Right lung (tissue), 5 donors: ENCODE measurements around the gene GCNT2. TPM values are rescaled to one million over a fixed set of nuclear protein-coding genes. Genes with fewer than 3 reads are reported as not detected.
"Not testable (repeated sequence)": the region's sequence is repeated elsewhere in the genome, so short reads cannot be mapped to it uniquely, and the experiment has no call there.

Source experiments
- DNase-seq, 2 donors: peaks; one replicate each; pipeline ENCODE4 v3.0.0-alpha.2; 2013
- polyA plus RNA-seq, 5 donors: library from polyadenylated mRNA; unstranded; fragments of 120-200 nt; gene quantifications; one replicate each; pipeline versions ENCODE4 v1.2.1 to v1.2.3, GENCODE V29; 2013; ENCODE audit warnings: inconsistent platforms in 1 of 5, low replicate concordance in 1 of 5; ENCODE audit not compliant: insufficient read length in 5 of 5, insufficient read depth in 1 of 5

GCNT2 gene
- polyA plus RNA-seq, 5 donors, result 10.2 to 20.5 (median 16.1) TPM

DNA sequence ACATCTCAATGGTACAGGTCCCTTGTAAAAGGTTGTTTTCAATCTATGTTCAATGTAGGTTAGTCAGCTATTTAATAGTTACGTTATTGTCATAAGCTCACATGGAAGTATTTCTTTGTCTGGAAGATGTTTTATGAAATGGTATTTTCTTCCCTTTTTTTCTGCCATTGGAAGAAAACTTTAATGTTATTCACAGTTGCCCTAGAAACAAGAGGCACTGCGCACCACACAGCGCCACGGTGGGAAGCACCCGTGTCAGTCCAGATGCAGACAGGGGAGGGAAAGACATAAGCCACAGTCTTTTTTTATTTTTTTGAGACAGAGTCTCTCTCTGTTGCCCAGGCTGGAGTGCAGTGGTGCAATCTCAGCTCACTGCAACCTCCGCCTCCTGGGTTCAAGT is 82.1 kb downstream of the GCNT2 start:
- no peak for DNase-seq

DNA sequence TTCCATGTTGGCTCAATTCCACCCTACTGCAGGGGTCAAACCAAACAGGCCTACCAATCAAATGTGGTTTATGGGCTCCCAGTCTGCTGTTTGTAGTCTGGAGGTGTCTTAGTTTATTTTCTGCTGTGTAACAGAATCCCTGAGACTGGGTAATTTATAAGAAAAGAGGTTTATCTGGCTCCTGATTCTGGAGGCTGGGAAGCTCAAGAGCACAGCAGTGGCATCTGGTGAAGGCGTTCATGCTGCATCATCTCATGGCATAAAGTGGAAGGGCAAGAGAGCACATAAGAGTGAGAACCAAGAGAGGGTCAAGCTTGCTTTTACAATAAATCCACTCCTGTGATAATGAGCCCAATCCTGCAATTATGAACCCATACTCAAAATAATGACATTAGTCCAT is 87.9 kb downstream of the GCNT2 start:
- DNase-seq, result no peak

DNA sequence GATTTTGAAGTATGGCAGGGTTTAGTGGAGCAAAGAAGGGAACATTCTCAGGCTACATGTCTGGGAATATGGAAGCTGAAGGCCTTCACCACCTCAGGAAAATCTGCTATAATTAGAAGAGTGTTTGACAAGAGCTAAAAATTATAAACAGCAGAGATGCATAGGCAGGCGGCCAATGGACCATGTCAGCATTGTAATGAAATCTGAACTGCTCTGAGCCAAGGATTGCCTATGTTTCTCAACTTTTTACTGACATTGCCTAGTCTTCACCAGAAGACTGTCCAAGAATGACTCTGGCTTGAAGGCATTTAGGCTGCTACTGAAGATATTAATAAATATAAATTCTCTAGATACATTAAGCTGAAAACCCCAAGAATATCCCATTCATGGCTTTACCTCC is 89.1 kb downstream of the GCNT2 start:
- DNase-seq, result peak in 1 of 2 donors; percentile 23

DNA sequence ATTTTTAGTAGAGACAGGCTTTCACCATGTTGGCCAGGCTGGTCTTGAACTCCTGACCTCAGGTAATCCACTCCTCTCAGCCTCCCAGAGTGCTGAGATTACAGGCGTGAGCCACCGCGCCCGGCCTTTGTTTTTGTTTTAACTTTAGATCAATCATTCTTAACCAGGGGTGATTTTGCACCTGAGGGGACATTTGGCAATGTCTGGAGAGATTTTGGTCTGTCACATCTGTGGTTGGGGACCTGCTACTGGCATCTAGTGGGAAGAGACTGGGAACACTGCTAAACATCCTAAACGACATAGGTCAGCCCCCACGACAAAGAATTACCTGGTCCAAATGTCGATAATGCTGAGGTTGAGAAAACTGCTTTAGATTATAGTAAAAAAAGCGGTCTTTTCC is 91.0 kb downstream of the GCNT2 start:
- DNase-seq, result no peak

DNA sequence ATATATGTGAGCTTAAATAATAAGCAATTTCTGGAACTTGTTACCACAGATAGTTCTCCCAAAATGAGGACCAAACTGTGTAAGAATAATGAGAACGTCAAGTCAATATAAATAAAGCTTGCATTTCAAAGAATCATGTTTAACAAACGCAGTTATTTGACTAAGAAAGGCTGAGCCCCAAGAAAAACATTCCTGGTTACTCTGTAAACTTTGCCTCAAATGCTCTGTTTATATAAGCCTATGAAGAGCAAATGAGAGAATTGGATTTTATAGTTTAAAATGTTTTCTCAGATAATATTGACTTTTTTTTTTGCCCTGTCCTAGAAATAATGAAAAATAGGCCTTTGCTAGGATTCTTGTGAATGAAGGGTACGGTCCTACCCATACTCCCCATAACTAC is 91.9 kb downstream of the GCNT2 start:
- DNase-seq, result peak in 1 of 2 donors; percentile 10

DNA sequence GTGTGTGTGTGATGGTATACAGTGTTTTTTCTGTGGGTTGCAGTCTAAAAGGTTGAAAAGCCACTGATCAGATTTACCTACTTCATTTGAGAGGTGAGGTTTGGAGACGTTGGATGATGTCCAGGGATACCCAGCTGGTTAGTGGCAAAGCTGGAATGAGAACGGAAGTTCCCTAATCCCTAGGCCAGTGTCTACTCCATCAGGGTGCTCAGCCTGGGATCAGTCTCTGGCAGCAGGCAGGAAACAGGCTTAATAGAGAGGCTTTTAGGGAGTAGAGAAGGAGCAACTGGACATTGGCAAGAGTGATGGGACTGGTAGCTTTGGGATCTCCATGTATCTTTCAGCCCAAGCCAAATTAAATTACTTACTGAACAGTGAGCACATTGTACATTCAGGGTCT is 92.6 kb downstream of the GCNT2 start:
- DNase-seq, result no peak

DNA sequence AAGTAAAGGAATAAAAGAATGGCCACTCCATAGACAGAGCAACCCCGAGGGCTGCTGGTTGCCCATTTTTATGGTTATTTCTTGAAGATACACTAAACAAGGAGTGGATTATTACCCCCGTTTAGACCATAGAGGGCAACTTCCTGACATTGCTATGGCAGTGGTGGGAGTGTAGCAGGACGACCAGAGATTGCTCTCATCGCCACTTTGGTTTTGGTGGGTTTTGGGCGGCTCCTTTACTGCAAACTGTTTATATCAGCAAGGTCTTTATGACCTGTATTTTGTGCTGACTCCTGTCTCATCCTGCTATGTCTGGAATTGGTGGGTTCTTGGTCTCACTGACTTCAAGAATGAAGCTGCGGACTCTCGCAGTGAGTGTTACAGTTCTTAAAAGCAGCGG is 94.5 kb downstream of the GCNT2 start:
- DNase-seq, result no peak

DNA sequence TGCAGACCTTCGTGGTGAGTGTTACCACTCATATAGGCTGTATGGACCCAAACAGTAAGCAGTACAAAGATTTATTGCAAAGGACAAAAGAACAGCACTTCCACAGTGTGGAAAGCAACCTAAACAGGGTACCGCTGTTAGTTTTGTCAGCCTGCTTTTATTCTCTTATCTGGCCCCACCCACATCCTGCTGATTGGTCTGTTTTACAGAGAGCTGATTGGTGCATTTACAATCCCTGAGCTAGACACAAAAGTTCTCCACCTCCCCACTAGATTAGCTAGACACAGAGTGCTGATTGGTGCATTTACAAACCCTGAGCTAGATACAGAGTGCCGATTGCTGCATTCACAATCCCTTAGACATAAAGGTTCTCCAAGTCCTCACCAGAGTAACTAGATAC is 95.1 kb downstream of the GCNT2 start:
- not testable (repeated sequence) for DNase-seq

DNA sequence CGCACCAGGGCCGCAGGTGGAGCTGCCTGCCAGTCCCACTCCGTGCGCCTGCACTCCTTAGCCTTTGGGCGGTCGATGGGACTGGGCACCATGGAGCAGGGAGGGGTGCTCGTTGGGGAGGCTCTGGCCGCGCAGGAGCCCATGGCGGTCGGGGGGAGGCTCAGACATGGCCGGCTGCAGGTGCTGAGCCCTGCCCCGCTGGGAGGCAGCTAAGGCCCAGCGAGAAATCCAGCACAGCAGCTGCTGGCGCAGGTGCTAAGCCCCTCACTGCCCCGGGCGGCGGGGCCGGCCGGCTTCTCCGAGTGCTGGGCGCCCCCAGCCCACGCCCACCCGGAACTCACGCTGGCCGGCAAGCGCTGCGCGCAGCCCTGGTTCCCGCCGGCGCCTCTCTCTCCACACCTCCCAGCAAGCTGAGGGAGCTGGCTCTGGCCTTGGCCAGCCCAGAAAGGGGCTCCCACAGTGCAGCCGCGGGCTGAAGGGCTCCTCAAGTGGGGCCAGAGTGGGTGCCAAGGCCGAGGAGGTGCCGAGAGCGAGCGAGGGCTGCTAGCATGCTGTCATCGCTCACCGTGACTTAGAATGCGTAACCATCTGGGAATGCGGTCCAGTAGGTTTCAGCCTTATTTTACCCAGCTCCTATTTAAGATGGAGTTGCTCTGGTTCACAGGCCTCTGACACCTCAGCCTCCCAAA is 96.0 kb downstream of the GCNT2 start:
- DNase-seq, result no peak

DNA sequence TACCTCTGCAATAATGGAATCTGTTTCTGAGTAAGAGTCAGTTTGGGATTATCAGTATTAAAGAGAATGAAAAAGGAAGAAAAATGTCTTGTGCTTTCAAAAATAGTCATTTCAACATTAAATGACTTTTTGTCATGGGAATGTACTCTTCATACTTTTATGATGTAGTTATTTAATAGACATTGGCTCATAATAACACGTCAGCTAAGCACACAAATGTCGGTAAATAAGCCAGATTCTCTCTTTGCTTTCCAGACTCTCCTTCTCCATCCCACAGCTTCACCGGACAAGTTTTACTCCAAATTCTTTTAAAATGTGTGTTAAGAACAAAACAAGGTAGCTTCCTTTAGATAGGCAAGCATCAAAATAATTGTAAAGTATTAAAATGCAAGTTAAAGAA is 97.3 kb downstream of the GCNT2 start:
- DNase-seq, result no peak

DNA sequence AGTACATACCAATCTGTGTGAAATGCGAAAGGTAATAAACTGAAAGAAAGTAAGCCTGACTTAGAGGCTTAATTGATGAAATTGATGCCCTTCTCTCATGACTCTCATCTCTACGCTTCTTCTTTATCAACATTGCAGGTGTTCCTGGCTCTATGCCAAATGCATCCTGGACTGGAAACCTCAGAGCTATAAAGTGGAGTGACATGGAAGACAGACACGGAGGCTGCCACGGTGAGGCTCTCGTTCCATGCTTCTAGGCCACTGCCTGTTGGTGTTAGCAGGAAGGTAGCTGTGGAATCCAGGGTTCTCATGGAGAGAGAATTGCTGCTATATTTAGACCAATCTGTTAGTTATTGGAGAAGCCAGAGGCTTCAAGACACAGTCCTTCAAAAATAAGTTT is 100.1 kb downstream of the GCNT2 start:
- no peak for DNase-seq

DNA sequence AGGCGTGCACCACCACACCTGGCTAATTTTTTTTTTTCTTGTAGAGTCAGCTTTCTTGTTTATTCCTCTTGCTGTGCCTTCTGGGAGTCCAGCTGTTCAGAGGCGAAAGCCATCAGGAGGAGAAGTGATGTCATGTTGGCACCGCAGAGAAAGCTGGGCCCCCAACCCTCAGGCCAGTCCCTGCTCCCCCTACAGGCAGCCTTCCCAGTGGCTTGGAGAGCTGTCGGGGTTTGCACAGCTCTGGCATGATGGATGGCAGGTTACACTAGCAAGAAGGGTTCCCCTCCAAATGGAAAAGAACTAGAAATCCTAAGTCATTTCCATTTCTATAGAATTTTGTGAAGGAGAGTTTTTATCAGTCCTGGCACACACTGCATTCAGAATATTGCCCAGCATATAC is 100.7 kb downstream of the GCNT2 start:
- no peak for DNase-seq

DNA sequence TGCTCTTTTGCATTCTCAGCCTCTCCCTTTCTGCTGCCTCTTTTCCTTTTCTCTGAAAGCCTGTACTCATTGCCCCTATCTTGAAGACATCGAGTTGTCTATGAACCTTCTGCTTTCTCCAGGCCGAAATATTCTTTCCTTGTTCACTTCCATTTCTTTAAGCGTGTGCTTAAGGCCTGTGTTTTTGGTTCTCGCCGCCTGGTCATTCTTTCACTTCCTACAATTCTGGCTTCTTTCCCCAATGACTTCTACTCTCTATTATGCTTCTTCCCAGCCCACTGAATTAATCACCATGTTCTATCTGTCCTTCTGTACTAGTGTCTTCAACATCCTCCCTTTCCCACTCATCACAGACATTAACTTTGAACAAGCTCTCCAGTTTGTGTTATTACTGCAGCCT is 103.7 kb downstream of the GCNT2 start:
- no peak for DNase-seq

DNA sequence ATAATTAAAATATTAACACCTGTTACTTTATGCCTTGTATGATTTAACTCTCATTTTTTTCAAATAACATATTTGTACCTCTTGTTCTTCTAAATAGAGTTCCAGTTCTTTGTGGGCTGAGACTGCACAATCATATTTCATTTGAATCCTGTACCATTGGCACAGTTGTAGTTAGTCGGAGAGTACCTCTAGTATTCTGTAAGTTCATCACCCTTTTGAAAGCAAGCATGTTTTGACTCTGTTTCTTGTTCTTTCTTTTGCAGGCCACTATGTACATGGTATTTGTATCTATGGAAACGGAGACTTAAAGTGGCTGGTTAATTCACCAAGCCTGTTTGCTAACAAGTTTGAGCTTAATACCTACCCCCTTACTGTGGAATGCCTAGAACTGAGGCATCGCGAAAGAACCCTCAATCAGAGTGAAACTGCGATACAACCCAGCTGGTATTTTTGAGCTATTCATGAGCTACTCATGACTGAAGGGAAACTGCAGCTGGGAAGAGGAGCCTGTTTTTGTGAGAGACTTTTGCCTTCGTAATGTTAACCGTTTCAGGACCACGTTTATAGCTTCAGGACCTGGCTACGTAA is 105.1 kb downstream of the GCNT2 start:
- peak; percentile 54 to 64 for DNase-seq

DNA sequence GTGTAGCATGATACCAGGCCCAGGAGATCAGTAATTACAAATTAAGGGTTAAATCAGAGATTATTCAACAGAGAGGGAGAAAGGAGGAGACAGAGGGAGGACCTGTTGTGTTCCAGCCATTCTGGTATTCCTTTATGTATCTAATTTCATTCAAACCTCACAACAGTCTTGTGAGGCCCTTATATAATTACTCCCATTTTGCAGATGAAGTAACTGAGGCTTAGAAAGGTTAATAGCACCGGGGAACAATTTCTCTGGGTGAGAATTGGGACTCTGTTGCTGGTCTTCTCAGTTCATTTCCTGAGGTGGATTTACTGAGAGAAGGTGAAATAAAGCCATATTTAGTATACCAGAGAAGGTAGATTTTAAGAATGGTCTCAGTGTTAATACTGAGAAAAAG is 106.6 kb downstream of the GCNT2 start:
- no peak for DNase-seq

DNA sequence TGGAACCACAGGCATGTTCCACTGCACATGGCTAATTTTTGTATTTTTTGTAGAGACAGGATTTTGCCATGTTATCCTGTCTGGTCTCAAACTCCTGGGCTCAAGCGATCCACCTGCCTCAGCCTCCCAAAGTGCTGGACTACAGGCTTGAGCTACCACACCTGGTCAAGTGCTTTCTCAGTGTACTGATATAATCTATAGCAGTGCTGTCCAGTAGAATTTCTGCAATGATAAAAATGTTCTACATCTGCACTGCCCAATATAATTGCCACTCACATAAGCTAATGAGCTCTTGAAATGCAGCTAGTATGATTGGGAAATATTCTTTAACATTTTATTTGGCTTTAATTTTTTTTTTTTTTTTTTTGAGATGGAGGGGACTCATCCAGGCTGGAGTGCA is 109.0 kb downstream of the GCNT2 start:
- no peak for DNase-seq

DNA sequence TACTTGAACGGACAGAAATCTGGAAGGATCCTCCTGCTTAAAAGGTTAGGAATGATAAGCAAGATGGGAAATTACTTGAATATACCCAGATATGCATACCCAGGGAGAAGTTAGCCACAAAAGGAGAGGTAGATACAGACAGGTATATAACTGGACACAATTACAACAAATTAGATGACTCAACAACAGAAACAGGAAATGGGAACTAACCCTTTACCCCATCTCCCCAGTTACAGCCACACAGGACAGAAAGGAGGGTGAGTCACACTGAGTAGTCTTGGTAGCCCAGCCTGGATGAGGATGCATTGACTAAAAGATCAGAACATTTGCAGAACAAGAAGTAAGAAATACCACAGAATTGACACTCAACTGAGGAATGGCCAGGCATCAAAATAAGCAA is 112.1 kb downstream of the GCNT2 start:
- DNase-seq, result no peak

DNA sequence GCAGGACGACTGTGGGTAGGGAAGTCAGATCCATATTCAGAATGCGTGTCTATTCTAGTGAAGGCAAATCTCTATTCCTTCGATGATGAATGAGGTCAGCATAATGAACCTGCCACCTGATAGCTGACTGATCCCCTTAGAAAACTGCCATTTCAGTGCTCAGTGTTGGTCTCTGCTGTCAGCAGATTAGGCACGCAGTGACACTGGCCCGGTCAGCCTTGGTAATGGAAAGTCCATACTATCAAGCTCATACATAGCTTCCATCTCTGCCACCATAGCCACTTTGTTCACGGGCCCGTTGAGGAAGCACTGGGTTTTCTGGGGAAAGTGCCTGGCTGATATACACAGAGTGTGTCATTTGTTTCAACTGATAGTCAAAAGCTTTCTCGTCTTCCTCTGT is 119.3 kb downstream of the GCNT2 start:
- DNase-seq, result no peak

DNA sequence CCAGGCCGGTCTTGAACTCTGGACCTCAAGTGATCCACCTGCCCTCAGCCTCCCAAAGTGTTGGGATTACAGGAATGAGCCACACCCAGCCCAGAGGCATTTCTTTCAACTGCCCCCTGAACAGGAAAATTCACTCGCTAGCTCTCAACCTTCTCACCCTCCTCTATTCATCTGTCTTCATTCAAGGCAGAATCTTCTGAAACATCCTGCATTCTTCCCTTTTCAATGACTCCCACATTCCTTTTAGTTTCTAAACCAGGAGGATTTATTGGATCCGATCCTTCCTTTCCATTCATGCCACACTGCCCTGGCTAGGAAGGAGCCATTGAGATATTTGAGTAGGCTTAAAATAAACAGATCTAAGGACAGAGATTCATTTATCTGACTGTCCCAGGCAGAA is 120.4 kb downstream of the GCNT2 start:
- no peak for DNase-seq

DNA sequence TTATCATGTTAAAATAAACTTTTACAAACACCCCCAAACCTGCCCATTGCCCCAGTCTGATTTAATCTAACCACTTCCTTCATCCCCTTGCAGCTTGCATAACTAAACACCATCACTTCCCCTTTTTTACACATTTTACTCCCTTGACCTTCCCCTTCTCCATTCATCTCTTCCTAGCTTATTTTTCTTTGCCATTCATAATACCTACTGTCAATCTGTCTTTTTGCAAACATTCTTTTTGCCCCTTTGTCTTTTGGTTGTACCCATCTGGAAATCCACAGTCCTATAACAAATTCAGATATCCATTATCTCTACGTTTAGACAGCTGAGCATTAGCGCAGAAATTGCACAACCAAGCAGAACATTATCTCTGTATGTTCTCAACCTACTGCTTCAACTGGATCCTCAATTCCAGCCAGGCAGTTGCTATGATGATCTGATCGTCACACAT is 122.1 kb downstream of the GCNT2 start:
- no peak for DNase-seq

DNA sequence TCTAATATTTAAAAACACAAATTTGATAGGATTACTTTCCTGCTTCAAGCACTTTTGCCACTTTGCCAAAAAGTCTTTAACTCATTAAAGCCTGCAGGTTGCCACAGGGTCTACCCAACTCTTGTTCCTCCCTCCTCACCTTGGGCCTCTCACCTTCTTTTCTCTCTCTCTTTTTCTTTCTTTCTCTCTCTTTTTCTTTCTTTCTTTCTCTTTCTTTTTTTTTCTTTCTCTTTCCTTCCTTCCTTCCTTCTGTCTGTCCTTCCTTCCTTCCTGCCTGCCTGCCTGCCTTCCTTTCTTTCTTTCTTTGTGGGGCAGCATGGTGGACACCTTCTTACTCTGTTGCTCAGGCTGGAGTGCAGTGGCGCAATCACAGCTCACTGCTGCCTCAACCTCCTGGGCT is 123.1 kb downstream of the GCNT2 start:
- DNase-seq, result no peak

DNA sequence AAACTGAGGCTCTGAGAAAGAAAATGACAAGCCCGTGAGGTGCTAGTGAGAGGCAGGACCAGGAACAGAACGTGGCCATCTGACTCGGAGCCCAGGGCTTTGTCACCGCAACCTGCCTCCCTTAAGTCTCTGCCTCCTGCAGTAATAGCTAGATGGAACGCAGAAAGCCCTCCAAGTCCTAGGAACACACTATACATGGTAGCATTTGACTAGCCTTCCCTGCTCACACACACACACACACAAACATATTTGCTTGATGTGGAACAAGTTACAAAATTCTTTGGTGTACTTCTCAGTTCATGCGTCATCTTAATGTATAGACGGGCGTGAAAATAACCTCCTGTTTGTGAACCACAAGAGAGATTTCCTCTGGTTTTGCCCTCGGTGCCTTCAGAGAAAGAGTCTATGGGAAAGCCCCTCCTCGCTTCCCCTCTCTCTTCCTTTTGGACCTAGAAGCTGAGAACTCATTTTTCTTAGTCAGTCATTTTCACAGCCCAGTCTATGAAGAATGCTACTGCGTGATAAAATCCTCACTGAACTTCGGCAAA is 134.4 kb downstream of the GCNT2 start:
- no peak for DNase-seq

DNA sequence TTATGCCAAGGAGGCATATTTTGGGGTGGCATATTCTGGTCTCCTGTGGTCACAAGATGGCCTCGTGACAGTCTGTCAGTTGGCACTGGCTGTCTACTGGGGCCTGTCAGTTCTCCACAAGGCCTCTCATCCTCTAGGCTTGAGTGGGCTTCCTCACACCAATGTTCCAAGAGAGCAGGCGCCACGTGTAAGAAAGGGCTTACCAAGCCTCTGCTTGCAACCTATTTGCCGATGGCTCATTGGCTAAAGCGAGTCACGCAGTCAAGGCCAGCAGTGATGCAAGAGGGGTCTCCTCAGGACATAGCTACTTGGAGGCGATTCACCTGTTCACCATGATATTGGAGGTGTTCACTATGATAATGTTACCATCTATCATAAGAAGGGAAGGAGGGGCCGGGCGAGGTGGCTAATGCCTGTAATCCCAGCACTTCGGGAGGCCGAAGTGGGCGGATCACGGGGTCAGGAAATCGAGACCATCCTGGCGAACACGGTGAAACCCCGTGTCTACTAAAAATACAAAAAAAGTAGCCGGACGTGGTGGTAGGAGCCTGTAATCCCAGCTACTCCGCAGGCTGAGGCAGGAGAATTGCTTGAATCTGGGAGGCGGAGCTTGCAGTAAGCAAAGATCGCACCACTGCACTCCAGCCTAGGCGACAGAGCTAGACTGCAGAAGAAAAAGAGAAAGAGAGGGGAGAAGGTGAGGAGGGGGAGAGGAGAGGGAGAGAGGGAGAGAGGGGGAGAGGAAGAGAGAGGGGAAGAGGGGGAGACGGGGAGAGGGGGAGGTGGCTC is 138.0 kb downstream of the GCNT2 start:
- no peak for DNase-seq
